HG03196 (cell line): Measurements from ENCODE around the gene LSM14B.

Experiments used
- ATAC-seq: cut with Tn5 transposase; IDR thresholded peaks from one replicate; pipeline ENCODE4 v1.9.1; 2021; ENCODE audit not compliant: unreplicated experiment

The LSM14B gene

DNA sequence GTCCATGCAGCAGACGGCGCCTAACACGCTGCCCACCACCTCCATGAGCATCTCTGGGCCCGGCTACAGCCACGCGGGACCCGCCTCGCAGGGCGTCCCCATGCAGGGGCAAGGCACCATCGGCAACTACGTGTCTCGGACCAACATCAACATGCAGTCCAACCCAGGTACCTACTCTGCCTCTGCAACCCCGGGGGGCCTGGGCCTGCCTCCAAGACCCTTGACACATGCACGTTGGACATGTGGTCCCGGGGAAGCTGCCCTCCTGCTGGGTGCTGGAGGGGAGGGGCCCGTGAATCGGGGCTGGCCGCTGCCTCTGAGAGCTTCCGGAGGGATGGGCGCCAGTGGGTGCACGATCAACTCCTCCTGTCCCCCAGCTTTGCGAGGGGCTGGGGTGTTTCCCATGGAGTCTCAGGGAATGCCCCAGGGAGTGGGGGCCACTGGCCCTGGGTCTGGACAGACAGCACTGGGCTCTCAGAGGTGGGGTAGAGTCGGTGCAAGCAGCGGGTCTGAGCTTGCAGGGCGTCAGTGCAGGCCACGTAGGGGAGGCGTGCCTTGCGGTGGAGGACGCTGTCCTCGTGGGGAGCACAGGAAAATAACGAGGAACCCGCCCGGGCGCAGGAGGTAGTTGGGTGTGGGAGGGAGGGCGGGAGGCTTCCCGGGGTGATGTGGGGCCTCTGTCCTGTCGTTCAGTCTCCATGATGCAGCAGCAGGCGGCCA, 40.6 kb downstream of the LSM14B start:
- ATAC-seq: no peak

DNA sequence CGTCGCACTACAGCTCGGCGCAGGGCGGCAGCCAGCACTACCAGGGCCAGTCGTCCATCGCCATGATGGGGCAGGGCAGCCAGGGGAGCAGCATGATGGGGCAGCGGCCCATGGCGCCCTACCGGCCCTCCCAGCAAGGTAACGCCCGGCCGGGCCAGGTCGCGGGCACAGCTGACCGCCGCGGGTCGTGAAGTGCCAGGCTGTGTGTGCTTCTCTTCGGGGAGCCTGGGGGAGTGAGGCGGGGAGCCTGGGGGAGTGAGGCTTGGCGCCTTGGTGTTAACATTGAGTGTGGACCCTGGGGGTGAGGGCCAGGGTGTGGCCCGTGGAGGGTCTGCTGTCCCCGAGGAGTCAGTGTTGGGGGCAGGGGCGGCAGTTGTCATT, 41.2 kb downstream of the LSM14B start:
- ATAC-seq: no peak

DNA sequence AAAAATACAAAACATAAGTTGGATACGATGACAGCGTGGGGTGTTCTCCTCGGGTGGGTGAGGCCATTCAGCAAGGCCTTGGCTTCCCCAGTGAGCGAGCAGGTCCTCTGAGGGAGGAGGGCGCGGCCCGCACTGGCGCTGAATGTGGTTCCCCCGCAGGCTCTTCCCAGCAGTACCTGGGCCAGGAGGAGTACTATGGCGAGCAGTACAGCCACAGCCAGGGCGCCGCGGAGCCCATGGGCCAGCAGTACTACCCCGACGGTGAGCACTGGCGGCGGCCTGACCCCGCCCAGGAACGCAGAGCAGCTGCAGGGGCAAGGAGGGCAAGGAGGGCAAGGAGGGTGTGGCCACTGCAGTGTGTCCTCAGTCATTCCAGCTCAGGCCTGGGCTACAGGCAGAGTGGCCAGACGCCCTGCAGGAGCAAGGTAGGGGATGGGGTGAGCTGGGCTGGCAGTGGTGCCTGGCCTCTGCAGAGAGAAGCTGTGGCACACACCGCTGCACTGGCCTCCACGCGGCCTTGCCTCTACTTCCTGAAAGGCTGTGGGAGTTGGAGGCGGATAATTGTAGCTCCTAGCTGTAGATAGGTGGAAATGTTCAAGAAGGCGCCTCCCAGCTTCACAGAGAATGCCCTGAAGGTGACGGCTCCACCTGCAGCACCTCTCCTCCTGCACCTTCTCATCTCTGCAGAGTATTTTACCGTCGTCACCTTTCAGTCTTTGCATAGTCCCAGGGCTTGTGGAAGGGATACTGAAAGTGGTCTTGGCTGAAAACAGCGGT, 41.9 kb downstream of the LSM14B start:
- ATAC-seq: no peak

DNA sequence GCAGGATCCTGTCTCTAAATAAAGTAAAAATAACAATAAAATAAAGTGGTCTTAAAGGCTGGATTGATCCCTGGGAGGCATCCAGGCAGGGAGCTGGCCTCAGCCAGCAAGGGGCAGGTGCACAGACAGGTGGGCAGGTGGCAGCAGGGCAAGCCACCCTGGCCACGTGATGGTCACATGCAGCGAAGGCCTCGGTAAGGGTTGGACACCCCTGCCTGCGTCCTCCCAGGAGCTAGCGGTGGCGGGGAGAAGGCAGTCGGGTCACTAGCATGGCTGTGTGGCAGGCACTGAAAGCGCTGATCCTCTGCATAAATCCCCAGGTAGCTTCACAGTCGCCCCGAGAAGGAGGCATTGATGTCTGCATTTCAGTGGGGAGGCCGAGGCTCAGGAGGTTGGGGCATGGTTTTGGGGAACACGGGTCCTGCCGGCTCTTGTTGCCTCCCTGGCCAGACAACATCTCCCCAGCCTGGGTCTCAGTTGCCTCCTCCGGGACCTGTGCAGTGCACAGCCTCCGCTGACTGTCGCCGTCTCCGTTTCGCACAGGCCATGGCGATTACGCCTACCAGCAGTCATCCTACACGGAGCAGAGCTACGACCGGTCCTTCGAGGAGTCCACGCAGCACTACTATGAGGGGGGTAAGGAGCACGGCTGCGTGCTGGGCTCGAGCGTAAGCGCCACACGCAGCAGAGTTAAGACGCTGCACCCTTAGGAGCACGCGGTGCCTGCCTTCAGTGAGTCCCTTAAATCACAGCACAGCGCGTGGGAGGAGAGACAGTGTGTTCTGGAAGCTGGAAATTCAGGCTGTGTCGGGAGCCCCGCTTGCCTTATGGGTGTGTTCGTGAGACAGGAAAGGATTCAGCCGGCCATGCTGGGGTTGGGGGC, 42.8 kb downstream of the LSM14B start:
- ATAC-seq: no peak

DNA sequence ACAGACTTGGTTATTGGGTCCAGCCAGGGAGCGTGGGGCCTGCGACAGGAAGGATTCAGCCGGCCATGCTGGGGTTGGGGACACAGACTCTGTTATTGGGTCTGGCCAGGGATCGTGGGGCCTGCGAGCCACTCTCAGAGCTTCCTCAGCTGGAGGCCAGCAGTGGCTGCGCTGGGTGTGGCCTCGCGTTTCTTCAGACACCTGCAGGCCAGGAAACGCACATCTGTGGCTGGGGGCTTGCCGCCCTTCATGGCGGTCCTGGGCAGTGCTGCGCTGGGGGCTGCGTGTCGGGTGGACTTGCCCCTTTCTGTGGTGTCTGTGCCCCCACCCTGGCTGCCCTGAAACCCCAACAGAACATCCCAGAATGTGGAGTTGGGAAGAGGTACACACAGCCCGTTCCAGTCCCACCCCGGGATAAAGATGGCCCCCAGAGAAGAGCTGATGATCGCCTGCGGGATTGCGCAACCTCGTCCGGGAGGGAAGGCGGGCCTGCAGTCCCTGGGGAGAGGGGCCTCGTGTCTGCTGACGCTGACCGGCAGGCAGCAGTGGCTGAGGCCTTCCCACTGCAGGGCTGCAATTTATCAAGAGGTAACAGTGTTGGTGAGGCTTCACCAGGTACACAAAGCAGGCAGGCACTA, 43.6 kb downstream of the LSM14B start:
- ATAC-seq: no peak

DNA sequence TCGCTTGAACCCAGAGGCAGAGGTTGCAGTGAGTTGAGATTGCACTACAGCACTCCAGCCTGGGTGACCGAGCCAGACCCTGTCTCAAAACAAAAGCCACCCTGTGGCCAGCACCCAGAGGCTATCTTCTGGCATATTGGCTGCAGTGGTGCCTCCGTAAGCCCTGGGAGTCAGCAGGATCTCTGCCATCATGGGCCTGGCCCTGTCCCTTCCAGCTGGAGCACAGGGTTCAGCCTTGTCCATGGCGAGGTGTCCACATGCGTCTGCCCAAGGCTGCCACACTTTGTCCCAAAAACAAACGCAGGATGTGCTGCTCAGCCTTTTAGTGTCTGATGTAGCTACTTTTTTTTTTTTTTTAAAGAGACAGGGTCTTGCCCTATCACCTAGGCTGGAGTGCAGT, 45.2 kb downstream of the LSM14B start:
- ATAC-seq: no peak

DNA sequence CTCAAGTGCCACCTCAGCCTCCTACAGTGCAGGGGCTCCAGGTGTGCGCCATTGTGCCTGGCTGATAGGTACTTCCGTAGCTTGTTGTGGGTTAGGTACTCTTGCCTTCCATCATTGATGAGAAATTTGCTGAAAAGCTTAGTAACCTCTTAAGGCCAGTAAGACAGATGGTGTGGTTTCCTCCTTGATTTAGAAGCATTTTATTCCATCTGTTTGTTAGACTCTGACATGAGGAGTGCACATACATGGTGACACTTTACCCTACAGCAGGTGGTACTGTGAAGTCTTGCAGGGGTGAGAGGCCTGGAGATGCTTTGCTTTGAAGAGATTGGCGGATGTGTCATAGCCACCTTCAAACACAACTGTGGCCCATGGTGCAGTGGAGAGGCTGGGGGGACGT, 45.8 kb downstream of the LSM14B start:
- ATAC-seq: no peak

DNA sequence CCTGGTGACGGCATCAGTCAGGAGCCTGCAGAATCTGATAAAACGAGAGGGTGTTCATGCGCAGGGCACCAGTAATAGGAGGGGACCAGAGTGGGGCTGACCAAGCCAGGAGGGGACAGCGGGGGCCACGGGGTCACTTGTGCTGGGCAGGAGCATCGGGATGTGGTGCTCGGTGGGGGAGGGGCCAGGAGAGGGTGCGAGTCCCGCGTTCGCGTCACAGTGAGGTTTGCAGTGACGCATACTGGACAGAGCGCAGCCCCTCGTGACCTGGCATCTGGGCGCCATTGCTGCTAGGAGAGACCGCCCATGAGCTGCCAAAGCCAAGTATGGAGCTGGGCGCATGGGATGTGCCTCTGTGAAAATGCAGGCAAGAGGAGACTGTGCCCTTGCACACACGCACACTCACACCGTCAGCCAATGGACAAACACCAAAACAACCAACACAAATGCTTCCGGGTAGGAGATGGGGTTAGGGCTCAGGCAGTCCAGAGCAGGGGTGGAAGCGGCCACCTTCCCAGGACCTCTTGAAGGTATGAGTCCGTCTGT, 46.7 kb downstream of the LSM14B start:
- ATAC-seq: no peak

DNA sequence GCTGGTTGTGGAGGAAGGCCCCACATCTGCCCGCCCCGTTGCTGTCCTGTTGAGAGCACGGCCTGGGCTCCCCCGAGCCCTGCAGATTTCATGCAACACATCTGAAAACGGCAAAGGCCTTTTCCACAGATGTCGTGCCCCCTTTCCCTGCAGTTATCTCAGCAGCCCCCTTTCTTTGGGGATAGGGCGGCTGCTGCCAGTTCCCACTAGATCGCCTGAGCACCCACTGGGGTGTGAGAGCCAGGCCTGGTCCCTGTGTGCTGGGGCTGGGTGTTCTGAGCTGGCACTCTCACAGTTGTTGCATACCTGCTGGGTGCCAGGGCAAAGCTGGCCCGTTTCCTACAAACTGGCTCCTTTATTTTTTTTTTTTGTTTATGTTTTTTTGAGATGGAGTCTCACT, 48.3 kb downstream of the LSM14B start:
- no peak for ATAC-seq

DNA sequence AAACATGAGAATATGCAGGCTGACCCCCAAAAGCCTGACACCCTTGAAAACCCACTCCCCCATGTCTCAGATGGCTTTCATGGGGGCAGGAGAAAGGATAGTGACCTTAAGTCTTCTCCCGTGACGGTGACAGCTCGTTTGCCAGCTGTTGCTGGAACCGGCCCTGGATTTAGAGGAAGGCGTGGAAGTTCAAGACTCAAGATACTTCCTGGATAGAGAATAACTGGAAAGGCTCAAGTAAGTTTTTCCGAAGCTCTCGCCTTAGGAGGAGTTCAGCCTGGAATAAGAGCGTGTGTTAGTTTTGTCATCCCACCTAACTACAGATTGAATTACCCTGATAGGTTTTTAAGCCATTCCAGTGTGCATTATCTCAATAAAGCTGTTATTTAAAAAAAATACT, 49.0 kb downstream of the LSM14B start:
- ATAC-seq: no peak

DNA sequence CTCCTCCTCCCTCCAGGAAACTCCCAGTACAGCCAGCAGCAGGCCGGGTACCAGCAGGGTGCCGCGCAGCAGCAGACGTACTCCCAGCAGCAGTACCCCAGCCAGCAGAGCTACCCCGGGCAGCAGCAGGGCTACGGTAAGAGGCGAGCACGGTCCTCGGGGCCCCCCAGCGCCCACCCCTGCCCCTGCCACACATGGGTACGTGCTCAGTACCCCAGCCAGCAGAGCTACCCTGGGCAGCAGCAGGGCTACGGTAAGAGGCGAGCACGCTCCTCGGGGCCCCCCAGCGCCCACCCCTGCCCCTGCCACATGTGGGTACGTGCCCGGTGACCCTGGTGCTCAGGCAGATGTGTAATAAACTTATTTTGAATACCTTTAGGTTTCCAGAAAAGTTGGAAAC, 50.4 kb downstream of the LSM14B start:
- ATAC-seq: no peak

DNA sequence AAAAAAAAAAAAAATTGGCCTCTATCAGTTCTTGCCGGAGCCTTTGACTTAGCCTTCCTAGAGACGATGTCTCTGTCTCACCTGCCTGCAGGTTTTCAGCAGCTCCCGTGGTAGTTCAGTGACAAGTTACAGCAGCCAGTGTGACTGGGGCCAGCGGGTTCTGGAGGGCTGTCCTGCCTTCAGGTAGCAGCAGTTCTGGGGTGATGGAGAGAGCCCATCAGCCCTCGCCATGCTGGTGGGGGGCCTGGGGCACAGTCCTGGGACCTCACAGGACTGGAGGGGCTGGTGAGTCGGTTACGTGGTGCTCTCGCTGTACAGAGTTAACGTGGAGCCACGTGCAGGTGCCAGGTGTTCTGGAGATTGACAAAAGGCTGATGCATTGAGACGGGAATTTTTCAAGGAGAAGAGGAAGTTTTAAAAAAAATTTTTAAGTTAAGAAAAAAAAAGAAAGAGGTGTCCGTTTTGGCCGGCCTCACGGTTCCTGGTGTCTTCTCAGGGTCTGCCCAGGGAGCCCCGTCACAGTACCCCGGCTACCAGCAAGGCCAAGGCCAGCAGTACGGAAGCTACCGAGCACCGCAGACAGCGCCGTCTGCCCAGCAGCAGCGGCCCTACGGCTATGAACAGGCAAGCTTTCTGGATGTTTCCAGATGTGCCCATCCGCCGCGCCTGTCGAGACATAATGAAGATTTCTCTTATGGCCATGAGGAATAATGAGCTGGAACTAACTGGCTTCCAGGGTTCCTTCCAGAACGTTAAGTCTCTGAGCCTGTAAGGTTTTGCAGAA, 51.9 kb downstream of the LSM14B start:
- ATAC-seq: no peak

DNA sequence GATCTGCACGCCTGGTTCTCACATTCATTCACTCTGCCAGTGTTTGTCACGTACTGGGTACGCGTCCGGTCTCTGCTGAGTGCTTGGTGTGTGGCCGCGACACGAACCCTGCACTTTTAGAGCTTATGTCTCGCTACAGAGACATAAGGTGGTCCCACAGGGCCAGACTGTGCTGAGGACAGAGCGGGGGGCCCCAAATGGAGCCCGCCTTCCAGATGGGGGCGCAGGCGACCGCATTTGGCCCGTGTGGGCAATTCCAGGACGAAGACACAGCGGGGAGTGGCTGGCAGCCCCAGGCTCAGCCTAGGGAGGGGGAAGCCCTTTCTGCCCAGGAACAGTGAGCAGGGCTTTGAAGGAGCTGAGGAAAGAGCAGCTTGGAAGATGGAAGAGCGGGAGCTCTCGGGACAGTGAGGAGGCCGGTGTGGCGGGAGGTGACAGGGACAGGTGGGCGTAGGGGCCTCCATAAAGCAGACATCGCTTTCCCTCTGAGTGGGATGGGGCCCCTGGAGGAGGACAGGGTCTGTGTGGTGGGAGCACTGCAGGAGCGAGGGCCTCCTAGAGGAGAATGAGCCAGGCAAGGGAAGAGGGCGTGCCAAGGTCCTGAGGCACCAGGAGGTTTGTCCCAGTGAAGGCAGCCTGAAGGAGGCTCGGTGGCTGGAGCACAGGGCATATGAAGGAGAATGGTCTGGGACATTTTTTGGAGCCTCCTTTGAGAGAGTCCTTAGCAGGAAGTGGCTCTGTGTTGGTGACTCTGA, 52.8 kb downstream of the LSM14B start:
- ATAC-seq: no peak

DNA sequence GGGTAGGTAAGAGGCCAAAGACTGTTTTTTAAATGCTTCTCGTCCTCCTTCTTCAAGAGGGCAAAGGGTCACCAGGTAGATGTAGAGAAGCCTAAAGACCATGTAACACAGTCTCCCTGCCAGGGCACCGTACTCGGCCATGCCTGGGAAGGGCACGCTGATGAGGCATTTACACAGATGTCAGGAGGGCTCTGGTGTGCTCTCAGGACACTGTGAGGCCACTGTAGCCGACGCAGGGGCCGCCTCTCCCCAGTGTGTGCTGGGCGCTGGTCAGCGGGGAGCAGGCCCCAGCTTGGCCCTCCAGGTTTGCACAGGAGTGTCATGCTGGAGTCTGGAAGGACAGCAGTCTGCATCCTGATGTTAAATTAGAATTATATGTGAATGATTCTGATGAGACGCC, 53.4 kb downstream of the LSM14B start:
- ATAC-seq: no peak

DNA sequence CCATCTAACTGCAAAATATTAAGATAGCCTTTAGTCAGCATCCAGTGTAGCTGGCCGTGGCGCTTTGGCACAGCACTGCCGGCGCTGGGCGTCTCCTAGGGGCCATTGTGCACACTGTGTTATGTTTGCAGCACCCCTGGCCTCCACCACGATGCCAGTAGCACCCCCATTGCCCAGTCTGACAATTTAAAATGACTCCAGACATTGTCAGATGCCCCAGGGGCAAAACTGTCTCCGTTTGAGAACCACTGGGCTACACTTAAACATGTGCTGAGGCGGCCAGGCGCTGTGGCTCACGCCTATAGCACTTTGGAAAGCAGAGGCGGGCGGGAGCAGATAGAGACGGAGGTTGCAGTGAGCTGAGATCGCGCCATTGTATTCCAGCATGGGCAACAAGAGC, 54.6 kb downstream of the LSM14B start:
- no peak for ATAC-seq

DNA sequence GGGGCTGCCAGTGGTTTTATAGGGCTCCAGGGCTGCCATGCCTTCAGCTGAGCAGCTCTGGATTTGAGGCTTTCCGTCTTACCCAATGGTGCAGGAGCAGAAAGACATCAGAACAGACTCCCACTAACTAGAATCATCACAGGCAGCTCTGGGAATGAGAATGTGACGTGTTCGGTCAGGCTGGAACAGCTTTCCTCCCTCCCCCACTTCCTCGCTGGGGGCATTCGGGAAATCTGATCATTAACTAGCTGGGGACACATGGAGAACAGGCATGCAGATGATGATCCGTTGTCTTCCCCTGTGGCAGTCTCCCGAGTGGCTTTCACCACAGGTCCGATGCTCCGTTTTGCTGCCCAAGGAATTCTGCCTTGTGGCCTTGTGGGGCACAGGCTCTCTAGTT, 55.0 kb downstream of the LSM14B start:
- ATAC-seq: no peak

DNA sequence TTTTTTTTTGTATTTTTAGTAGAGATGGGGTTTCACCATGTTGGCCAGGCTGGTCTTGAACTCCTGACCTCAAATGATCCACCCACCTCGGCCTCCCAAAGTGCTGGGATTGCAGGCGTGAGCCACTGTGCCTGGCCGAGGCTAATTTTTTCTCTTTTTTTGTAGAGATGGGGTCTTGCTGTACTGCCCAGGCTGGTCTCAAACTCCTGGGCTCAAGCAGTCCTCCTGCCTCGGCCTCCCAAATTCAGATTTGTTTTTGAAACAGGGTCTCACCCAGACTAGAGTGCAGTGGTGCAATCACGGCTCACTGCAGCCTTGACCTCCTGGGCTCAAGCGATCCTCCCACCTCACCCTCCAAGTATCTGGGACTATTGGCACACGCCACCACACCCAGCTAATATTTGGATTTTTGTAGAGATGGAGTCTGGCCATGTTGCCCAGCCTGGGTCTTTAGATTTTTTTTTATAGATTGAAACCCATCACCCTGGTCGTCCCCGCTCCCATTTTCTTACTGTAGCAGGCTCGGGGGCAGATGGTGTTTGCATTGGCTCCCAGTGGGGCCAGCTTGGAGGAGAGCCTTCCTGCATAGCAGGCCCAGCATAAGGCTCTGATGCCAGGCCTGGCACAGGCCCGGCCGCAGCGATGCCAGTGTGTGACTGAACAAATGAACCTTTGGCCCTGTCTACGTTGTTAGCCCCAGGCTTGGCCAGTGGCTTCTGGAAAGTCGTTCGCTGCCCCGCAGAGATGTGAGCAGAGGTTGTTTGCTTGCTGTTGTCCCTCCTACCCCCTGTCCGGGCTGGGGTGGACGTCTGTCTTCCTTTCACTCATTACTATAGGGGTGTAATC, 56.3 kb downstream of the LSM14B start:
- no peak for ATAC-seq

DNA sequence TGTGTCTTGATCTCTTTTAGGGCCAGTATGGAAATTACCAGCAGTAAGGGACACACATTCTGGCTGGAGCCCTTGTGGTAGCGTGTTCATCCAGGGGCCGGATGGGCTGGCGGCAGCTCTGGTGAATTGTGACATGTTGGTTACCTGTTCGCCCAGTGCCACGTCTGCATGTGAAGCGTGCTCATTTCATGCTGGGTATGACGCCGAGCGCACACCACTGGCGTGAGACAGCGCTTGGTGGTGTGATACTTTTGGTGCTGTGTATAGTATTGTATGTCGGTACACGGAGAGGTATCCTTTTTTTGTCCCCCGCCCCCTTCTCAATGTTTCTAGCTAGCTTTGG, 56.9 kb downstream of the LSM14B start:
- ATAC-seq: no peak

DNA sequence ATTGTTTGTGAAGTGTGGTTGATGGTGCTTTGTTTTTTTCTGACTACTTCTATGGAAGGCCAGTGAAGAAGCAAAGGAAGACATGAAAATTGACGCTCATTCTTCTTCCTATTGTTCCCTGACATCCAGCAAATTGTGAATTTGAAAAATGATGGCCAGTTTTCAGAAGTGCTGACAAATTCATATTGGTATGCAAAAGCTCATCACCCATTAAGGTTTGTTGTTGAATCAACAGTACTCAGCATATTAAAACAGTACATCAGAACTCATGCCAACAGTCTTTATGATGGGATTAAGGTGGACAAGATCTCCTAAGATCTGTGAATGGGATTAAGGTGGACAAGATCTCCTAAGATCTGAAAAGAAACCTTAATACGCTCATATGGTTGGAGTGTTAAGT, 59.5 kb downstream of the LSM14B start:
- no peak for ATAC-seq
